Activated T-cell treated with anti-CD3 and anti-CD28 coated beads, Interleukin-2, amount 50 U/mL, for 24 hours (primary cell): ENCODE data around the gene PCBD1.
A peak's percentile ranks its signal among the peaks of the same experiment; 100 is the strongest.
"Not testable (repeated sequence)": the region's sequence is repeated elsewhere in the genome, so short reads cannot be mapped to it uniquely, and the experiment has no call there.

Experiments
- DNase-seq: peaks from one replicate; pipeline ENCODE4 v3.0.0-alpha.2; 2020
- H3K27ac Mint-ChIP-seq: 2 replicates; pipeline ENCODE4 v1.8.0; 2020; ENCODE audit warnings: mild to moderate bottlenecking, mixed read lengths
- H3K27me3 Mint-ChIP-seq: 2 replicates; pipeline ENCODE4 v1.8.0; 2020; ENCODE audit warnings: mixed read lengths
- H3K36me3 Mint-ChIP-seq: 2 replicates; pipeline ENCODE4 v1.8.0; 2020; ENCODE audit warnings: low read depth, mixed read lengths
- H3K4me1 Mint-ChIP-seq: 2 replicates; pipeline ENCODE4 v1.8.0; 2020; ENCODE audit warnings: low read depth, mixed read lengths
- H3K4me3 Mint-ChIP-seq: 2 replicates; pipeline ENCODE4 v1.8.0; 2020; ENCODE audit warnings: mild to moderate bottlenecking, moderate library complexity, mixed read lengths
- H3K9me3 Mint-ChIP-seq: 2 replicates; pipeline ENCODE4 v1.8.0; 2020; ENCODE audit warnings: mixed read lengths

Gene PCBD1

GRCh38 chr10:70879207-70879606, 9.2 kb downstream of the PCBD1 start:
- no peaks in the 10 kb centered on the region for H3K9me3 Mint-ChIP-seq
- DNase-seq: no peak
- peaks cover 88% of the 10 kb centered on the region for H3K36me3 Mint-ChIP-seq
- no peak overlapping the region for H3K4me3 Mint-ChIP-seq
- peak overlapping the region; percentile 9 for H3K27ac Mint-ChIP-seq
- peaks cover 8% of the 10 kb centered on the region for H3K4me1 Mint-ChIP-seq
- no peaks in the 10 kb centered on the region for H3K27me3 Mint-ChIP-seq

GRCh38 chr10:70874061-70874460, 14.3 kb downstream of the PCBD1 start:
- peaks cover 95% of the 10 kb centered on the region for H3K36me3 Mint-ChIP-seq
- H3K9me3 Mint-ChIP-seq: no peaks in the 10 kb centered on the region
- H3K4me1 Mint-ChIP-seq: peaks cover 3% of the 10 kb centered on the region
- DNase-seq: no peak
- H3K4me3 Mint-ChIP-seq: no peak overlapping the region
- H3K27me3 Mint-ChIP-seq: no peaks in the 10 kb centered on the region
- H3K27ac Mint-ChIP-seq: peak overlapping the region; percentile 12

DNA sequence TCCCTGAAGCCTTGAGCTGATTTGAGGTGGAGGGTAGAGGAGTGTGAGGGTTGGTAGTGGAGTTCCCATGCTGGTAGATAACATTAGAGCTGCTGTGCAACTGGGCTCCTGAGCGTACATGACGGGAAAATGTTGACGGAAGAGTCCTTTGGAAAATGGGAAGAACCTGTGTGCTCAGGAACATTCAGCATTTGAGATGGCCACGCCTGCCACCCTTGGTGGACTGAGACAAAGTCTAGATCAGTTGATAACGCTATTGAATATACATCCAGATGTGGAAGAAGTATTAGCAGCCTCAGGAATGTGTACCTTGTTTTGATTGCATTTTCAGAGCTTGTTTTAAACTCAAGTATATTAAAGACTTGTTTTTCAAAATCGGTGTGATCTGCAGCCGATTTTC, 16.1 kb downstream of the PCBD1 start:
- no peaks in the 10 kb centered on the region for H3K9me3 Mint-ChIP-seq
- no peaks in the 10 kb centered on the region for H3K27me3 Mint-ChIP-seq
- H3K27ac Mint-ChIP-seq: no peak overlapping the region
- no peak overlapping the region for H3K4me3 Mint-ChIP-seq
- no peak for DNase-seq
- no peaks in the 10 kb centered on the region for H3K4me1 Mint-ChIP-seq
- H3K36me3 Mint-ChIP-seq: peaks cover 92% of the 10 kb centered on the region

GRCh38 chr10:70866424-70866823, 21.9 kb downstream of the PCBD1 start:
- Mint-ChIP-seq H3K4me1 (peaks cover 22% of the 10 kb centered on the region), H3K27ac (no peak overlapping the region), H3K9me3 (no peaks in the 10 kb centered on the region), H3K36me3 (peaks cover 87% of the 10 kb centered on the region), H3K27me3 (no peaks in the 10 kb centered on the region), H3K4me3 (no peak overlapping the region)
- no peak for DNase-seq

DNA sequence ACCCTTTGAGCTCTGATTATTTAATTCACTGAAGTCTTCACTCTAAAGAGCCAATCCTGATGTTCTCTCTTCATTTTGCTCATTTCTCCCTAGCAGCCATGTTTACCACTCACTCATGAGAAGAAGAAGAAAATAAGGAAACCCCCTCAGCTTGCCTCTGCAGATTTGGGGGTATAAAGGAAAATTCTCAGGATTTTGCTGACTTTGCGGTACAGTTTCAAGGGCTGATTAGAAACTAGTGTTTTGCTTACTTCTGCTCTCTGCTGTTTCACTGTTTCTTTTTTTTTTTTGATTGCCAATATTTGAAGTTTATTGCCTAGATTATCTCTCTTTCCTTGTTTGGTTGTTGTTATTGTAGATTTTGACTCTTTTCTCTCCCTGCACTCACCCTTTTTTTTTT, 23.4 kb downstream of the PCBD1 start:
- H3K4me1 Mint-ChIP-seq: peaks cover 22% of the 10 kb centered on the region
- no peaks in the 10 kb centered on the region for H3K27me3 Mint-ChIP-seq
- H3K27ac Mint-ChIP-seq: peak overlapping the region; percentile 68
- DNase-seq: no peak
- no peak overlapping the region for H3K4me3 Mint-ChIP-seq
- H3K36me3 Mint-ChIP-seq: peaks cover 87% of the 10 kb centered on the region
- H3K9me3 Mint-ChIP-seq: no peaks in the 10 kb centered on the region

DNA sequence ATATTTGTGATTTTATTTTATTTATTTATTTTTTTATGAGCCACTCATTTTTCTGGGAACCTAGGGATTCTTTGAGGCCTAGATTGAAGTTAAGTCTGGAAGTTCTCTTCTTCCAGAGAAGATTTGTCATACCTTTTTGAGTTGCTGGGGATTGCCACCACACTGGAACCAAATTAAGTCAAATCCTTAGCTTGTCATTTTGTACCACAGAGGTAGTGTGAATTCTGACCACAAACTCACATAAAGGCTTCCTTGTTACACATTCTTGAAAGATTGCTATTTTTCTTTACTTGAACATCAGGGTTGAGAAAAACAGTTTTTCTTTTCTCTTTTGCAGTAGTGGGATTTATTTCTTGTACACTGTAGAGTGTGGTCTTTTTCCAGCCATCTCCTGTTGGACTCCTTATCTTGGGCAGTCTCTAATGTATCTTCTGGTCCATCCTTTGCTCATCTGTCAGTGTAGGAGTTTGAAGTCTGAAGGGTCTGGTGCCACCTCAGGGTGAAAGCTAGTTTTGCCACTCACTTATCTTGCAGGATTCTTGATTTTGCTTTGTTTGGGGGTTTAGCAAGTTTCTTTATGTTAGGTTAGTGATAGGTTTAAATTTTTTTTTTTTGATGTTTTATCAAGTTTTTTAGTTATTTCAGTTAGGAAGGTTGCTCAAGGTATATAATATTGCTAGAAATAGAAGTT, 24.8 kb downstream of the PCBD1 start:
- Mint-ChIP-seq H3K4me1 (peaks cover 22% of the 10 kb centered on the region), H3K27me3 (no peaks in the 10 kb centered on the region), H3K27ac (peak overlapping the region; percentile 71), H3K4me3 (no peak overlapping the region), H3K9me3 (no peaks in the 10 kb centered on the region), H3K36me3 (peaks cover 86% of the 10 kb centered on the region)
- DNase-seq: no peak

- Mint-ChIP-seq H3K36me3 (peaks cover 89% of the 10 kb centered on the region), H3K4me1 (peaks cover 26% of the 10 kb centered on the region)
- not testable (repeated sequence) for H3K9me3 Mint-ChIP-seq, H3K4me3 Mint-ChIP-seq, H3K27ac Mint-ChIP-seq, H3K27me3 Mint-ChIP-seq, DNase-seq
These were observed 26.7 kb downstream of the PCBD1 start for GRCh38 chr10:70861495-70862197.

GRCh38 chr10:70858759-70859158, 29.6 kb downstream of the PCBD1 start:
- Mint-ChIP-seq H3K9me3 (no peaks in the 10 kb centered on the region), H3K36me3 (peaks cover 90% of the 10 kb centered on the region), H3K27ac (no peak overlapping the region), H3K4me3 (no peak overlapping the region), H3K4me1 (peaks cover 18% of the 10 kb centered on the region), H3K27me3 (no peaks in the 10 kb centered on the region)
- no peak for DNase-seq

- H3K9me3 Mint-ChIP-seq: no peaks in the 10 kb centered on the region
- no peak overlapping the region for H3K4me3 Mint-ChIP-seq
- H3K4me1 Mint-ChIP-seq: peaks cover 10% of the 10 kb centered on the region
- no peak for DNase-seq
- H3K27me3 Mint-ChIP-seq: no peaks in the 10 kb centered on the region
- H3K27ac Mint-ChIP-seq: peak overlapping the region; percentile 67
- peaks cover 96% of the 10 kb centered on the region for H3K36me3 Mint-ChIP-seq
These were observed 31.9 kb downstream of the PCBD1 start for GRCh38 chr10:70856454-70856853.

GRCh38 chr10:70853457-70853856, 34.9 kb downstream of the PCBD1 start:
- Mint-ChIP-seq H3K27ac (peak overlapping the region; percentile 3), H3K9me3 (no peaks in the 10 kb centered on the region), H3K4me1 (peaks cover 22% of the 10 kb centered on the region), H3K36me3 (peaks cover 97% of the 10 kb centered on the region), H3K4me3 (no peak overlapping the region), H3K27me3 (no peaks in the 10 kb centered on the region)
- DNase-seq: no peak

DNA sequence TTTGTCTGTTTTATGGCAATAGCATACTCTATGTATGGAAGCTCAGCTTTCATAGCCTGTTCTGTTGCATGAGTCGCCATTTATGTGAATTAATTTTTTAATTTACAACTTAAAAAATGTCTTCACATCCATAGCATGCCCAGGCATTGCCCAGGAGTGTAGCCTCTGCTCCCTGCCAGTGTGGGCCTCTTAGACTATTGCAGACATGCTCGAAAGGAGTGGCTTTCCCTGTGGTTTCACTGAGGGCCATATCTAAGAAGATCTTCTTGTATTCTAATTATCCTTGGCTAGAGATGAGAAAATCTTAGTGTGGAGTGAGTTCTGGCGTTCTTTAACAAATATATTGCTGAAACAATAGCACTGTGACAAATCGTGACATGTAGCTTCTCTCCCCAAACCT, 35.3 kb downstream of the PCBD1 start:
- peaks cover 24% of the 10 kb centered on the region for H3K4me1 Mint-ChIP-seq
- peaks cover 95% of the 10 kb centered on the region for H3K36me3 Mint-ChIP-seq
- DNase-seq: no peak
- H3K4me3 Mint-ChIP-seq: no peak overlapping the region
- H3K27ac Mint-ChIP-seq: peak overlapping the region; percentile 3
- no peaks in the 10 kb centered on the region for H3K9me3 Mint-ChIP-seq
- no peaks in the 10 kb centered on the region for H3K27me3 Mint-ChIP-seq

DNA sequence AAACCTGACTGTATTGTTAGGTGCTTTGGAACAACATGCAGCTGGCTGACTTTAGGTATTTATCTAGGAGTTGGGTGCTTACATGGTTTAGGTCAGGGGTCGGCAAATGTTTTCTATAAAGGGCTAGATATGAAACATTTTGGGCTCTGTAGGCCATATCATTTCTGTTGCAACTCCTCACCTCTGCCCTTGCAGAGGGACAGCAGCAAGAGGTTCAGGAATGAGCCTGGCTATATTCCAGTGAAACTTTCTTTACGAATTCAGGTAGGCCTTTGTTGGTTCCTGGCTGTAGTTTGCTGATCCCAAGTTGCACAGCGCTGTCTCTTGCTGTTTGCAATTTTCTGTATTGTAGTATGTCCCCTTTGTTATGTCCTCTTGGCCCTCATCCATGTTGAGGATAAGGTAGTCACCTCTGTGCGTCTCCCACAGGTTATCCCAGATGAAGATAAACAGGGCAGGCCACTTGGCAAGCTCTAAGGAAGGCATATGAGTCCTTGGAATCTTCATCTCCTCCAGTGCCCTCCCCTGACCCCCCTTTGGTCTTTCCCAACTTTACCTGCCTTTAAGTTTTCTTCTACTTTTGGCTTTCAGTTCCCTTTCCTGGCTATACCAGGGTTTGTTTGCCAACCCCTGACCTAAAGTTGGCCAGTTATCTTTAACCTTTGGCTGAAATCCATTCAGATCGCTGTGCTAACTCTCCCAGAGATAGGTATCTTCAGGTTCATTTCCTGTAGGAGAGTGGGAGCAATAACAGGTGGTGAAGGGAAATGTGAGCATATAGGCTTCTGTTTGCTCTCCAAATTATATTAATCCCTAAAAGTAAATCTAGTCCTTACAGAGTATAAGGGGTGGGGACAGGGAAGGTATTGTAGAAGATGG, 36.5 kb downstream of the PCBD1 start:
- DNase-seq: no peak
- H3K27me3 Mint-ChIP-seq: no peaks in the 10 kb centered on the region
- H3K4me3 Mint-ChIP-seq: no peak overlapping the region
- peaks cover 95% of the 10 kb centered on the region for H3K36me3 Mint-ChIP-seq
- H3K27ac Mint-ChIP-seq: no peak overlapping the region
- peaks cover 31% of the 10 kb centered on the region for H3K4me1 Mint-ChIP-seq
- H3K9me3 Mint-ChIP-seq: no peaks in the 10 kb centered on the region

DNA sequence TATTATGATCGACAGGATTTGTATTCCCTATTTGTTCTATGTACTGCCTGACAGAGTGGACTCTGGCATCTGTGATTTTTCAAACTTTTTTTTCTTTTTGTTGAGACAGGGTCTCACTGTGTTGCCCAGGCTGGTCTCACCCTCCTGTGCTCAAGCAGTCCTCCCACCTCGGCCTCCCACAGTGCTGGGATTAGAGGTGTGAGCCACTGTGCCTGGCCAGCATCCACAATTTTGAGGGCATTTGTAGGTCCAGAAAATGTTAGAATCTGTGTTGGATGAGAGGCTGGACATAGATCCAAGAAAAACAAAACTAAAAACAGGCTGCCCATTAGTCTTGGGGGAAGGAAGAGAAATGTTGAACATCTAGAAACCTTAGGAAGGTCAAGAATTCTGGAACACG, 38.3 kb downstream of the PCBD1 start:
- Mint-ChIP-seq H3K4me3 (no peak overlapping the region), H3K27ac (peak overlapping the region; percentile 35), H3K9me3 (no peaks in the 10 kb centered on the region), H3K27me3 (no peaks in the 10 kb centered on the region), H3K36me3 (peaks cover 92% of the 10 kb centered on the region), H3K4me1 (peaks cover 36% of the 10 kb centered on the region)
- DNase-seq: no peak

DNA sequence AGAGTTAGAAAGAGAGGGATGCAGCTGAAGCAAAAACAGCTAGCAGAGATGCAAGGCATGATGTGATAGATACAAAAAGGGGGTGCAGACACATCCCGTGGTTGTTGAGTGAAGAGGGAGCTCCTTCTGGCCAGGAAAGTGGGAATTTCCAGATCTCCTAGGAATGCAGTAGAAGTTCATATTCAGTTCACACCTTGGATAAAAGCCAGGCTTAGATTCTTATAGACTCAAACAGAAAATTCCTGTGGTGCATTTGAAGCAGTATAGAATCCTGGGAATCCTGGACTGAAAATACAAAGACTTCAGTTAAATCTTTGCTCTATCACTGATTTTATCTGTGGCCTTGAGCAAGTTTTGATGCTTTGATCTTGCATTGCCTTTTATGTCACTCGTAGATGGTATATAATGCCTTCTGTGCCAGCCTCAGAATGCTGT, 38.8 kb downstream of the PCBD1 start:
- Mint-ChIP-seq H3K4me1 (peaks cover 40% of the 10 kb centered on the region), H3K9me3 (no peaks in the 10 kb centered on the region), H3K27ac (peak overlapping the region; percentile 1), H3K27me3 (no peaks in the 10 kb centered on the region), H3K4me3 (no peak overlapping the region), H3K36me3 (peaks cover 92% of the 10 kb centered on the region)
- DNase-seq: no peak
